Renal pelvis (tissue), 4 donors: ENCODE data around the gene ZNF383. TPM values are rescaled to one million over a fixed set of nuclear protein-coding genes. Genes with fewer than 3 reads are reported as not detected.
"Not testable (repeated sequence)": the region's sequence is repeated elsewhere in the genome, so short reads cannot be mapped to it uniquely, and the experiment has no call there.

ENCODE experiments used
- DNase-seq: peaks from one replicate; pipeline ENCODE4 v3.0.0-alpha.2; 2013
- polyA plus RNA-seq, 3 donors: library from polyadenylated mRNA; unstranded; fragments of 120-200 nt; gene quantifications; one replicate each; pipeline ENCODE4 v1.2.1, GENCODE V29; 2013; ENCODE audit not compliant: insufficient read length in 3 of 3

ZNF383 gene
- polyA plus RNA-seq, 3 donors: 10.1 to 16.4 (median 15.1) TPM

- not testable (repeated sequence) for DNase-seq
Observed at GRCh38 chr19:37292998-37293939, 75.3 kb downstream of the ZNF383 start.

GRCh38 chr19:37294246-37294645 lies 76.2 kb downstream of the ZNF383 start:
- DNase-seq: not testable (repeated sequence)

Other genes with a start within 250 kb of the ZNF383 start
- 10 to 100 TPM; 19.3 to 23.0 (median 19.6) TPM for gene ZNF420, start 139.8 kb upstream of the ZNF383 start, polyA plus RNA-seq
- gene ZNF585A, start 45.5 kb upstream of the ZNF383 start, polyA plus RNA-seq: 10 to 100 TPM; 14.0 to 17.0 (median 16.6) TPM
- gene ZNF585B, start 7.7 kb upstream of the ZNF383 start, polyA plus RNA-seq: 10 to 100 TPM; 15.9 to 22.3 (median 18.8) TPM
- gene ZNF527, start 152.9 kb downstream of the ZNF383 start, polyA plus RNA-seq: 10 to 100 TPM in 2 of 3 donors, 1 to 10 TPM in 1; 7.8 to 10.8 (median 10.8) TPM
- gene ZNF569, start 249.2 kb downstream of the ZNF383 start, polyA plus RNA-seq: 10 to 100 TPM in 2 of 3 donors, 1 to 10 TPM in 1; 9.1 to 11.4 (median 10.3) TPM